ENCODE data around the gene LIMS1. TPM values are rescaled to one million over a fixed set of nuclear protein-coding genes. Genes with fewer than 3 reads are reported as not detected.
"Not testable (repeated sequence)": the region's sequence is repeated elsewhere in the genome, so short reads cannot be mapped to it uniquely, and the experiment has no call there.

The LIMS1 gene
- polyA plus RNA-seq, 1 donor from 2014 or later: 42.2 TPM

GRCh38 chr2:108656282-108656681 lies 122.0 kb downstream of the LIMS1 start:
- H3K9me3 Mint-ChIP-seq, H3K36me3 Mint-ChIP-seq, H3K4me3 Mint-ChIP-seq, H3K27ac Mint-ChIP-seq, H3K27me3 Mint-ChIP-seq: not testable (repeated sequence)
- peaks cover 7 to 14% (median 12%) of the 10 kb centered on the region in 3 donors for H3K4me1 Mint-ChIP-seq

GRCh38 chr2:108657517-108657916 lies 123.2 kb downstream of the LIMS1 start:
- H3K4me3 Mint-ChIP-seq: peak overlapping the region in 2 of 4 donors; percentile 6 to 21
- H3K4me1 Mint-ChIP-seq: peaks cover 9 to 16% (median 11%) of the 10 kb centered on the region in 3 donors
- not testable (repeated sequence) for H3K27ac Mint-ChIP-seq, H3K9me3 Mint-ChIP-seq, H3K27me3 Mint-ChIP-seq, H3K36me3 Mint-ChIP-seq

GRCh38 chr2:108658553-108658952 lies 124.3 kb downstream of the LIMS1 start:
- H3K4me1 Mint-ChIP-seq: peaks cover 12 to 16% (median 14%) of the 10 kb centered on the region in 3 donors
- H3K27me3 Mint-ChIP-seq, H3K27ac Mint-ChIP-seq, H3K9me3 Mint-ChIP-seq, H3K36me3 Mint-ChIP-seq, H3K4me3 Mint-ChIP-seq: not testable (repeated sequence)

- H3K27ac Mint-ChIP-seq, H3K9me3 Mint-ChIP-seq, H3K4me3 Mint-ChIP-seq, H3K36me3 Mint-ChIP-seq, H3K27me3 Mint-ChIP-seq: not testable (repeated sequence)
- peaks cover 12 to 14% (median 13%) of the 10 kb centered on the region in 3 donors for H3K4me1 Mint-ChIP-seq
Measured at GRCh38 chr2:108661493-108661892, 127.2 kb downstream of the LIMS1 start.

- H3K27ac Mint-ChIP-seq: not testable (repeated sequence)
Measured at GRCh38 chr2:108662207-108662612, 127.9 kb downstream of the LIMS1 start.

GRCh38 chr2:108663346-108663745 lies 129.1 kb downstream of the LIMS1 start:
- H3K9me3 Mint-ChIP-seq, H3K36me3 Mint-ChIP-seq, H3K27me3 Mint-ChIP-seq, H3K27ac Mint-ChIP-seq: not testable (repeated sequence)
- Mint-ChIP-seq H3K4me1 (peaks cover 10 to 14% (median 12%) of the 10 kb centered on the region in 3 donors), H3K4me3 (peak overlapping the region in 1 of 4 donors; percentile 49)

More at GRCh38 chr2:108662207-108662612, 127.9 kb downstream of the LIMS1 start:
- not testable (repeated sequence) for H3K27me3 Mint-ChIP-seq, H3K9me3 Mint-ChIP-seq, H3K4me3 Mint-ChIP-seq, H3K36me3 Mint-ChIP-seq
- H3K4me1 Mint-ChIP-seq: peaks cover 12 to 14% (median 13%) of the 10 kb centered on the region in 3 donors

GRCh38 chr2:108664089-108664488 lies 129.8 kb downstream of the LIMS1 start:
- not testable (repeated sequence) for H3K27me3 Mint-ChIP-seq, H3K9me3 Mint-ChIP-seq, H3K36me3 Mint-ChIP-seq, H3K27ac Mint-ChIP-seq, H3K4me3 Mint-ChIP-seq
- peaks cover 10 to 14% (median 12%) of the 10 kb centered on the region in 3 donors for H3K4me1 Mint-ChIP-seq

GRCh38 chr2:108664979-108665378 lies 130.7 kb downstream of the LIMS1 start:
- H3K9me3 Mint-ChIP-seq, H3K27me3 Mint-ChIP-seq, H3K27ac Mint-ChIP-seq, H3K36me3 Mint-ChIP-seq, H3K4me3 Mint-ChIP-seq: not testable (repeated sequence)
- H3K4me1 Mint-ChIP-seq: peaks cover 10 to 14% (median 12%) of the 10 kb centered on the region in 3 donors

GRCh38 chr2:108665975-108666374 lies 131.7 kb downstream of the LIMS1 start:
- H3K36me3 Mint-ChIP-seq, H3K9me3 Mint-ChIP-seq, H3K27ac Mint-ChIP-seq, H3K27me3 Mint-ChIP-seq, H3K4me3 Mint-ChIP-seq: not testable (repeated sequence)
- H3K4me1 Mint-ChIP-seq: peaks cover 10 to 14% (median 12%) of the 10 kb centered on the region in 3 donors

GRCh38 chr2:108667140-108667539 lies 132.9 kb downstream of the LIMS1 start:
- not testable (repeated sequence) for H3K36me3 Mint-ChIP-seq, H3K4me3 Mint-ChIP-seq, H3K27me3 Mint-ChIP-seq, H3K9me3 Mint-ChIP-seq, H3K27ac Mint-ChIP-seq
- peaks cover 4 to 13% (median 7%) of the 10 kb centered on the region in 3 donors for H3K4me1 Mint-ChIP-seq

- H3K4me1 Mint-ChIP-seq: not testable (repeated sequence)
Measured at GRCh38 chr2:108670282-108670681, 136.0 kb downstream of the LIMS1 start.

GRCh38 chr2:108672200-108672805 lies 138.0 kb downstream of the LIMS1 start:
- H3K4me3 Mint-ChIP-seq, H3K9me3 Mint-ChIP-seq, H3K27me3 Mint-ChIP-seq, H3K27ac Mint-ChIP-seq, H3K4me1 Mint-ChIP-seq, H3K36me3 Mint-ChIP-seq: not testable (repeated sequence)

More at GRCh38 chr2:108670282-108670681, 136.0 kb downstream of the LIMS1 start:
- H3K9me3 Mint-ChIP-seq, H3K36me3 Mint-ChIP-seq, H3K27ac Mint-ChIP-seq, H3K27me3 Mint-ChIP-seq, H3K4me3 Mint-ChIP-seq: not testable (repeated sequence)

- not testable (repeated sequence) for H3K27ac Mint-ChIP-seq, H3K4me3 Mint-ChIP-seq, H3K9me3 Mint-ChIP-seq, H3K4me1 Mint-ChIP-seq, H3K27me3 Mint-ChIP-seq
- peaks cover 11% of the 10 kb centered on the region for H3K36me3 Mint-ChIP-seq
Measured at GRCh38 chr2:108676522-108676921, 142.3 kb downstream of the LIMS1 start.

- not testable (repeated sequence) for H3K4me1 Mint-ChIP-seq, H3K27ac Mint-ChIP-seq, H3K4me3 Mint-ChIP-seq, H3K27me3 Mint-ChIP-seq, H3K9me3 Mint-ChIP-seq
- peaks cover 11% of the 10 kb centered on the region for H3K36me3 Mint-ChIP-seq
Measured at GRCh38 chr2:108677239-108677744, 143.0 kb downstream of the LIMS1 start.

- H3K4me1 Mint-ChIP-seq, H3K27ac Mint-ChIP-seq, H3K4me3 Mint-ChIP-seq, H3K27me3 Mint-ChIP-seq, H3K9me3 Mint-ChIP-seq: not testable (repeated sequence)
- H3K36me3 Mint-ChIP-seq: peaks cover 10% of the 10 kb centered on the region
Measured at GRCh38 chr2:108678198-108678651, 144.0 kb downstream of the LIMS1 start.

GRCh38 chr2:108680805-108681204 lies 146.5 kb downstream of the LIMS1 start:
- H3K36me3 Mint-ChIP-seq, H3K4me1 Mint-ChIP-seq, H3K27me3 Mint-ChIP-seq, H3K27ac Mint-ChIP-seq, H3K4me3 Mint-ChIP-seq, H3K9me3 Mint-ChIP-seq: not testable (repeated sequence)

Measured in IgD-negative memory B cell (primary cell).